AG04450 (cell line): Measurements from ENCODE around the gene BMPER. TPM values are rescaled to one million over a fixed set of nuclear protein-coding genes. Genes with fewer than 3 reads are reported as not detected.

Experiments used
- CTCF ChIA-PET: fragments of 300-600, 350-600 bp; formaldehyde crosslinking; extraction: SDS; loops from one replicate; lab custom pipeline; 2022; ENCODE audit warnings: antibody characterized with exemption, inconsistent platforms; lab: Charles Lee
- POLR2A ChIA-PET: fragments of 350-600 bp; formaldehyde crosslinking; extraction: SDS; loops from one replicate; lab custom pipeline; 2021; ENCODE audit warnings: antibody characterized with exemption, inconsistent platforms; lab: Yijun Ruan, JAX
- DNase-seq: peaks from one replicate; pipeline ENCODE4 v3.0.0-alpha.2; 2011; ENCODE audit warnings: low read depth, low spot score
- H3K27ac ChIP-seq: one replicate; pipeline ENCODE4 v1.5.1; 2012; ENCODE audit warnings: low read depth, low read length, control low read depth
- H3K27me3 ChIP-seq: one replicate; pipeline ENCODE4 v1.6.0; 2012; ENCODE audit warnings: low read length; ENCODE audit not compliant: control insufficient read depth, insufficient read depth
- H3K4me3 ChIP-seq: 2 replicates; pipeline ENCODE4 v1.5.1; 2011; ENCODE audit warnings: mild to moderate bottlenecking, low read depth, low read length, control low read depth
- H3K9me3 ChIP-seq: 2 replicates; pipeline ENCODE4 v1.5.1; 2012; ENCODE audit warnings: low read length; ENCODE audit not compliant: control insufficient read depth, insufficient read depth
- CTCF ChIP-seq: IDR thresholded peaks from 2 replicates; pipeline ENCODE4 v1.5.1; 2011; ENCODE audit warnings: low read depth, low read length, control low read depth, inconsistent platforms
- polyA plus RNA-seq: library from polyadenylated mRNA; depleted of rRNA; stranded (reverse); fragments of >200 nt; gene quantifications from 2 replicates; pipeline ENCODE4 v1.2.3, GENCODE V29; 2011

Gene BMPER
- polyA plus RNA-seq, 1 experiment: 1.1 TPM

GRCh38 chr7:33932832-33933468 is 27.6 kb downstream of the BMPER start:
- peak; percentile 99 for TF ChIP-seq CTCF
- DNase-seq: peak; percentile 61
- Histone ChIP-seq H3K27me3 (no peaks in the 10 kb centered on the region), H3K4me3 (no peak overlapping the region), H3K27ac (no peak overlapping the region), H3K9me3 (no peaks in the 10 kb centered on the region)
- CTCF ChIA-PET: interaction anchor here (0.5 to 5.6 kb wide), 151 partner anchors 9 to 893 kb away, joined by 3 to 92 read pairs (median 5); partner anchors contain the start of gene BMPER
- POLR2A ChIA-PET: no interaction called here

GRCh38 chr7:33933611-33934281 is 28.4 kb downstream of the BMPER start:
- ChIA-PET CTCF (interaction anchor here (0.5 to 5.6 kb wide), 111 partner anchors 8 to 750 kb away, joined by 3 to 92 read pairs (median 6); partner anchors contain the start of gene BMPER), POLR2A (no interaction called here)
- Histone ChIP-seq H3K9me3 (no peaks in the 10 kb centered on the region), H3K27ac (peak overlapping the region; percentile 61), H3K4me3 (no peak overlapping the region), H3K27me3 (no peaks in the 10 kb centered on the region)
- no peak for DNase-seq
- TF ChIP-seq CTCF: no peak

- H3K27ac ChIP-seq: no peak overlapping the region
- CTCF ChIA-PET: interaction anchor here (0.7 to 5.6 kb wide), 11 partner anchors 18 to 748 kb away, joined by 3 to 64 read pairs (median 19); partner anchors contain the start of gene BMPER
- POLR2A ChIA-PET: no interaction called here
- no peak for DNase-seq
- TF ChIP-seq CTCF: no peak
- no peak overlapping the region for H3K4me3 ChIP-seq
- H3K9me3 ChIP-seq: no peaks in the 10 kb centered on the region
- H3K27me3 ChIP-seq: no peaks in the 10 kb centered on the region
Measured at GRCh38 chr7:33934391-33934790, 29.1 kb downstream of the BMPER start.

- no peak for TF ChIP-seq CTCF
- Histone ChIP-seq H3K27ac (no peak overlapping the region), H3K9me3 (no peaks in the 10 kb centered on the region), H3K27me3 (no peaks in the 10 kb centered on the region), H3K4me3 (no peak overlapping the region)
- no peak for DNase-seq
- POLR2A ChIA-PET: no interaction called here
- CTCF ChIA-PET: interaction anchor here (1.3 kb wide), 1 partner anchor 693 kb away, joined by 3 read pairs; no protein-coding TSS in a partner anchor
Measured at GRCh38 chr7:33936503-33936902, 31.2 kb downstream of the BMPER start.

- H3K4me3 ChIP-seq: no peak overlapping the region
- POLR2A ChIA-PET: no interaction called here
- no peaks in the 10 kb centered on the region for H3K9me3 ChIP-seq
- H3K27ac ChIP-seq: no peak overlapping the region
- H3K27me3 ChIP-seq: no peaks in the 10 kb centered on the region
- TF ChIP-seq CTCF: no peak
- no peak for DNase-seq
- CTCF ChIA-PET: interaction anchor here (0.5 kb wide), 1 partner anchor 34 kb away, joined by 4 read pairs; no protein-coding TSS in a partner anchor
Measured at GRCh38 chr7:33937871-33938270, 32.5 kb downstream of the BMPER start.
